RPMI8226 (cell line): ENCODE results near the gene TUBB.
A peak's percentile ranks its signal among the peaks of the same experiment; 100 is the strongest.
"Not testable (repeated sequence)": the region's sequence is repeated elsewhere in the genome, so short reads cannot be mapped to it uniquely, and the experiment has no call there.

Experiments
- DNase-seq: peaks from one replicate; pipeline ENCODE4 v3.0.0-alpha.2; 2015

The TUBB gene

GRCh38 chr6:30741789-30742315 is 21.7 kb downstream of the TUBB start:
- DNase-seq: no peak

DNA sequence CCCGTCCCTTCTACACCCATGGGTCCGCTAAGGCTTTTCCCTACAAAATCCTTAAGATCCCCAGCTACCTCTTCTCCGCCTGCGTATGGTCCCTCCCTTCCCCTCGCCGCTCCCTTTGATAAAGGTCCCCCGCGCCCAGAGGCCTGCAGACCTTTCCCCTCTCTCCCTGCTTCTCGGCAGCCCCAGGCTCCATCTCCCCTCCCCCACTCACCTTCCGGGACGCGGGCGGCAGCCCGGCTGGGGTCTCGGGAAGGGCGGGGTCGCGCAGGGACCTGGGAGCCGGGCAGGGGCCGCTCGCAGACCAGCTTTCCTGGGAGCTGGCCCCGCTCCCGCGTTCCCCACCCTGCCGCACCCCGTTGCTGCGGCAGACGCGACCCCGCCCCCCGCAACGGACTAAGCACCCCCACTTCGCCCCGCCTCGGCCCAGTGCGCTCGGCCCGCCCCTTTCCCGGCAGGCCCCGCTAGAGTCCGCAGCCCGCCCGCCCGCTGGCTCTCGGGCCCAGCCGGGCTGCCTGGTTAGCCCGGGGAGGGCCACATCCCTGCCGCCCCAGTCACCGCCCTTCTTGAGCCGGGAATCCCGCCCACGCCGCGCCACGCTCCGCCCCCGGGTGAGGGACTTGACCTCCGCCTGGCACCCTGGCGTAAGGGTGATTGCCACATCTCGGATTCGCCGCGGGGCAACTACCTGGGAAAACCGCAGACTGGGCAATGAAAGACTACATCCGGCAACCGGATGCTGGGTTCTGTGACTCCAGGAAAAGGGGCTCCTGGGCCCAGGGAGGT is 22.4 kb downstream of the TUBB start, which contains the start of gene FLOT1:
FLOT1 (minus strand) TSS at position 372 of the 783 bp plus-strand sequence. CDS start 498 bp downstream, outside the sequence.
- peak; percentile 99 for DNase-seq

- peak; percentile 42 for DNase-seq
Observed at GRCh38 chr6:30743099-30744053, 23.2 kb downstream of the TUBB start.

- DNase-seq: peak; percentile 87
Observed at GRCh38 chr6:30744054-30744805, 24.1 kb downstream of the TUBB start, which contains the start of gene IER3. Gene IER3, minus strand, starts transcription at chr6:30744547. Its CDS starts 29 bp downstream, at chr6:30744518.

GRCh38 chr6:30747300-30747687 is 27.1 kb downstream of the TUBB start:
- DNase-seq: no peak

- no peak for DNase-seq
Observed at GRCh38 chr6:30747902-30748769, 28.0 kb downstream of the TUBB start.

- no peak for DNase-seq
Observed at GRCh38 chr6:30748851-30749540, 28.8 kb downstream of the TUBB start.

DNA sequence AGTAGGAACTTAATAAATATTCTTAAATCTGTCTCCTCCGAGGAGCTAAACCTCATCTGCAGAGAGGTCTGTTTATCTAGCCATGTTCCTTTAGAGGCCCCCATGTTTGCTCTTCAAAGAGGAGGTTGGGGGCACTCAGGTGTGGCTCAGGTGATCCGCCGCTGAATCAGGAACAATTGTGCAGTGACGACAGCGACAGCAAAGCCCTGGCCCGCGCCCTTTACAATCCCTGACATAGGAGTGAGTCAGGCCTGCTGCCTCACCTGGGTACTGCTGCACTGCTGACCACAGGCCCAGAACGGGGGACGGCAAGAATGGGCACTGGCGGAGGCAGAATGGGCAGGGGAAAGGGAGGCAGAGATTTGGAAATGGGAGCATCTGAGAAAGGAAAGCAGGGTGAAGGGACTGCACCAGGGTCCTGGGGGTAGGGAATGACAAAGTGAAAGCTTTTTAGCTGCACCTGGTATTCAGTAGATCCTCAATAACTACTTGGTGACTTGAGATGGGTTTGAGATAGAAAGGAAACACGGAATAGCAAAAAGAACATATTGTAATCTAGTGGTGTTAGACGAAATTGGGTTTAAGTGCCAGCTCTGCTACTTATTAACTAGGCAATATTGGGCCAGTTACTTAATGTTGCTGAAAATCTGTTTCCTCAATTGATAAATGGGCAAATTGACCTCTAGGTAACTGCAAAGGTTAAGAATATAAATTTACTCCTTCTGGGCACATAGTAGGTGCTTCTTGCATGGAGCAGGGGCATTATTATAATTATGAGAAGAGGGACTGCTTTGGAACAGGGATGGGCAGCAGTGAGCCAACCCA is 29.6 kb downstream of the TUBB start:
- no peak for DNase-seq

DNA sequence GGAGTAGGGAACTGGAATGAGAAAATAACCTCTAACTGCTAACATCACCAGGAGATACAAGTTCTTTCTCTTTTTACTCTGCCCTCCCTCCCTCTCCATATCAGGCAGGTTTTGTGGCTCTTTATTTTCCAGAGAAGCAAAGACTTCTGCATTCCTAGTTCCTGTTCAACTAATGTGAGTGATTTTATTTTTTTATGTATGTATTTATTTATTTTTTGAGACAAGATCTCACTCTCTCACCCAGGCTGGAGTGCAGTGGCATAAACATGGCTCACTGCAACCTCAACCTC is 30.2 kb downstream of the TUBB start:
- no peak for DNase-seq

GRCh38 chr6:30752157-30752927 is 32.2 kb downstream of the TUBB start:
- DNase-seq: peak; percentile 49

DNA sequence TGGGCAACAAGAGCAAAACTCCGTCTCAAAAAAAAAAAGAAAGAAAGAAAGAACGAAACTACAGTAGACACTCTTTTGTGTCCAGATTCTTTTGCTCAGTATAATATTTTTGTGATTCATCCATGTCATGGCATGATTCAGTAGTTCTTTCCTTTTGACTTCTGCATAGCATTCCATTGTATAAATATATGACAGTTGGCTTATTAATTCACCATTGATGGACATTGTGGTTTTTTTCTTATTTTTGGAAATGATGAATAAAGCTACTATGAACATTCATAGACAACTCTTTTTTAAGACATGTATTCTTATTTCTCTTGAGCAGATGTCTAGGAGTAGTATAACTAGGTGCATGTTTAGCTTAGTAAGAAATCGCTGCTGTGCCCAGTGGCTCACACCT is 34.5 kb downstream of the TUBB start:
- DNase-seq: no peak

- not testable (repeated sequence) for DNase-seq
Observed at GRCh38 chr6:30756405-30757003, 36.4 kb downstream of the TUBB start.

GRCh38 chr6:30757261-30757904 is 37.2 kb downstream of the TUBB start:
- peak; percentile 64 for DNase-seq

DNA sequence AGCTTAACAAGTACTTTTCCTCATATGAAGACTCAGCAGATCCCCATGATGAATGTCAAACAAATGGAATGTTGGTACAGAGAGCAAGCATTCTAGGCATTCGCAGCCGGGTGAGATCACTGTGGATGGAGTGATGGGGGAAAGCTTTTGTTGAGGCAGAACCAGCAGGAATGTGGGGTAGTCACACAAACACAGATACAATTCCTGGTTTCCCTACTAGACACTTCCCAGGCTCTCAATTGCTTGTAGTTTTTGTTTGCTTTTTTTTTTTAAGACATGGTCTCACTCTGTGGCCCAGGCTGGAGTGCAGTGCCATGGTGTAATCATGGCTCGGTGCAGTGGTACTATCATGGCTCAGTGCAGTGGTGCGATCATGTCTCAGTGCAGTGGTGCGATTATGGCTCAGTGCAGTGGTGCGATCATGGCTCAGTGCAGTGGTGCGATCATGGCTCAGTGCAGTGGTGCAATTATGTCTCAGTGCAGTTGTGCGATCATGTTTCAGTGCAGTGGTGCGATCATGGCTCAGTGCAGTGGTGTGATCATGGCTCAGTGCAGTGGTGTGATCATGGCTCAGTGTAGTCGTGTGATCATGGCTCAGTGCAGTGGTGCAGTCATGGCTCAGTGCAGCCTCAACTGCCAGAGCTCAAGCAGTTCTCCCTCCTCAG is 39.6 kb downstream of the TUBB start:
- DNase-seq: no peak

- DNase-seq: no peak
Observed at GRCh38 chr6:30760549-30760948, 40.4 kb downstream of the TUBB start.

GRCh38 chr6:30761791-30762429 is 41.8 kb downstream of the TUBB start:
- DNase-seq: no peak

GRCh38 chr6:30763155-30763617 is 43.0 kb downstream of the TUBB start:
- DNase-seq: no peak
